GM19043 (cell line): Measurements from ENCODE around the gene FNIP2.
"Not testable (repeated sequence)": the region's sequence is repeated elsewhere in the genome, so short reads cannot be mapped to it uniquely, and the experiment has no call there.

Experiments
- ATAC-seq: cut with Tn5 transposase; IDR thresholded peaks from one replicate; pipeline ENCODE4 v1.9.1; 2021; ENCODE audit warnings: low read depth; ENCODE audit not compliant: unreplicated experiment

Gene FNIP2

GRCh38 chr4:158787709-158788475 is 19.1 kb downstream of the FNIP2 start:
- ATAC-seq, result no peak

GRCh38 chr4:158788516-158788915 is 19.7 kb downstream of the FNIP2 start:
- ATAC-seq, result no peak

- no peak for ATAC-seq
These were observed 21.0 kb downstream of the FNIP2 start for GRCh38 chr4:158789853-158790252.

GRCh38 chr4:158793021-158793420 is 24.2 kb downstream of the FNIP2 start:
- ATAC-seq, result no peak

- not testable (repeated sequence) for ATAC-seq
These were observed 24.6 kb downstream of the FNIP2 start for GRCh38 chr4:158793430-158793829.

- ATAC-seq, result no peak
These were observed 27.7 kb downstream of the FNIP2 start for GRCh38 chr4:158796370-158797140.

- no peak for ATAC-seq
These were observed 29.2 kb downstream of the FNIP2 start for GRCh38 chr4:158798062-158798461.

GRCh38 chr4:158799013-158799770 is 30.4 kb downstream of the FNIP2 start:
- peak; percentile 62 for ATAC-seq

GRCh38 chr4:158799856-158800255 is 31.0 kb downstream of the FNIP2 start:
- ATAC-seq, result no peak

GRCh38 chr4:158801066-158801465 is 32.2 kb downstream of the FNIP2 start:
- ATAC-seq, result no peak

- no peak for ATAC-seq
These were observed 32.9 kb downstream of the FNIP2 start for GRCh38 chr4:158801677-158802076.

GRCh38 chr4:158802914-158803313 is 34.1 kb downstream of the FNIP2 start:
- no peak for ATAC-seq

- no peak for ATAC-seq
These were observed 37.0 kb downstream of the FNIP2 start for GRCh38 chr4:158805635-158806471.

- ATAC-seq, result no peak
These were observed 38.9 kb downstream of the FNIP2 start for GRCh38 chr4:158807691-158808090.

GRCh38 chr4:158808399-158808798 is 39.6 kb downstream of the FNIP2 start:
- ATAC-seq, result no peak

- not testable (repeated sequence) for ATAC-seq
These were observed 40.4 kb downstream of the FNIP2 start for GRCh38 chr4:158809208-158809607.

- peak; percentile 70 for ATAC-seq
These were observed 41.0 kb downstream of the FNIP2 start for GRCh38 chr4:158809611-158810486.

- ATAC-seq, result no peak
These were observed 41.8 kb downstream of the FNIP2 start for GRCh38 chr4:158810487-158811215.

GRCh38 chr4:158811216-158811540 is 42.4 kb downstream of the FNIP2 start:
- ATAC-seq, result no peak
